HTERT RPE-1 (cell line): ENCODE data around the gene SMIM35.

Experiments
- in situ Hi-C: fragments of 300-500 bp; cut with MboI; formaldehyde crosslinking; loops from 4 replicates; pipeline ENCODE4 v1.14.3; 2020; ENCODE audit warnings: low sequenced_read_pairs

Gene SMIM35

GRCh38 chr11:118007040-118007439 lies 79.7 kb downstream of the SMIM35 start:
- in situ Hi-C loops = no loop called here

- in situ Hi-C loops = no loop called here
Measured at GRCh38 chr11:118006153-118006534, 80.6 kb downstream of the SMIM35 start.

- in situ Hi-C loops = no loop called here
Measured at GRCh38 chr11:118005224-118006152, 81.3 kb downstream of the SMIM35 start.

GRCh38 chr11:118004543-118005223 lies 82.1 kb downstream of the SMIM35 start:
- in situ Hi-C loops = no loop called here

GRCh38 chr11:118003456-118003855 lies 83.3 kb downstream of the SMIM35 start:
- in situ Hi-C loops = no loop called here

GRCh38 chr11:118002541-118003423 lies 84.0 kb downstream of the SMIM35 start:
- in situ Hi-C loops = no loop called here

- in situ Hi-C loops = no loop called here
Measured at GRCh38 chr11:118002010-118002540, 84.7 kb downstream of the SMIM35 start.

GRCh38 chr11:118001494-118001971 lies 85.2 kb downstream of the SMIM35 start:
- in situ Hi-C loops = no loop called here

- in situ Hi-C loops = no loop called here
Measured at GRCh38 chr11:118000850-118001228, 85.9 kb downstream of the SMIM35 start.

GRCh38 chr11:118000067-118000849 lies 86.5 kb downstream of the SMIM35 start:
- in situ Hi-C loops = no loop called here

- in situ Hi-C loops = no loop called here
Measured at GRCh38 chr11:117999354-117999993, 87.3 kb downstream of the SMIM35 start.

- in situ Hi-C loops = no loop called here
Measured at GRCh38 chr11:117998664-117999353, 88.0 kb downstream of the SMIM35 start.

- in situ Hi-C loops = no loop called here
Measured at GRCh38 chr11:117997823-117998579, 88.8 kb downstream of the SMIM35 start.

- in situ Hi-C loops = no loop called here
Measured at GRCh38 chr11:117997406-117997805, 89.4 kb downstream of the SMIM35 start.

GRCh38 chr11:117996058-117996457 lies 90.7 kb downstream of the SMIM35 start:
- in situ Hi-C loops = no loop called here

- in situ Hi-C loops = no loop called here
Measured at GRCh38 chr11:117995472-117995871, 91.3 kb downstream of the SMIM35 start.

GRCh38 chr11:117993988-117994745 lies 92.6 kb downstream of the SMIM35 start:
- in situ Hi-C loops = no loop called here
